Thyroid gland (tissue), 4 donors: ENCODE measurements around the gene KCNQ1OT1.

Source experiments
- CTCF ChIP-seq, 6 experiments: fragments of 200-600 bp in 3 of 6; fragments of 450-650 bp in 3 of 6; sonication (generic) in 3 of 6; IDR thresholded peaks; one replicate each; pipeline ENCODE4 v1.5.1; 2016 to 2019; ENCODE audit warnings: antibody characterized with exemption in 6 of 6, mild to moderate bottlenecking in 2 of 6, inconsistent platforms in 1 of 6, moderate library complexity in 1 of 6
- POLR2A ChIP-seq, 2 donors: fragments of 450-650 bp; IDR thresholded peaks; one replicate each; pipeline ENCODE4 v1.6.1; 2017; ENCODE audit warnings: antibody characterized with exemption in 2 of 2, mild to moderate bottlenecking in 2 of 2, moderate library complexity in 1 of 2

- TF ChIP-seq CTCF (IDR thresholded peaks at IDR 0.05) (no peak), POLR2A (IDR thresholded peaks at IDR 0.05) (no peak)
Measured at GRCh38 chr11:2647167-2647566, 52.6 kb downstream of the KCNQ1OT1 start.
